Measurements from ENCODE around the gene SDCBP2. TPM values are rescaled to one million over a fixed set of nuclear protein-coding genes. Genes with fewer than 3 reads are reported as not detected.

Gene SDCBP2
- total RNA-seq, 1 experiment from 2014 or later = 1.9 TPM

DNA sequence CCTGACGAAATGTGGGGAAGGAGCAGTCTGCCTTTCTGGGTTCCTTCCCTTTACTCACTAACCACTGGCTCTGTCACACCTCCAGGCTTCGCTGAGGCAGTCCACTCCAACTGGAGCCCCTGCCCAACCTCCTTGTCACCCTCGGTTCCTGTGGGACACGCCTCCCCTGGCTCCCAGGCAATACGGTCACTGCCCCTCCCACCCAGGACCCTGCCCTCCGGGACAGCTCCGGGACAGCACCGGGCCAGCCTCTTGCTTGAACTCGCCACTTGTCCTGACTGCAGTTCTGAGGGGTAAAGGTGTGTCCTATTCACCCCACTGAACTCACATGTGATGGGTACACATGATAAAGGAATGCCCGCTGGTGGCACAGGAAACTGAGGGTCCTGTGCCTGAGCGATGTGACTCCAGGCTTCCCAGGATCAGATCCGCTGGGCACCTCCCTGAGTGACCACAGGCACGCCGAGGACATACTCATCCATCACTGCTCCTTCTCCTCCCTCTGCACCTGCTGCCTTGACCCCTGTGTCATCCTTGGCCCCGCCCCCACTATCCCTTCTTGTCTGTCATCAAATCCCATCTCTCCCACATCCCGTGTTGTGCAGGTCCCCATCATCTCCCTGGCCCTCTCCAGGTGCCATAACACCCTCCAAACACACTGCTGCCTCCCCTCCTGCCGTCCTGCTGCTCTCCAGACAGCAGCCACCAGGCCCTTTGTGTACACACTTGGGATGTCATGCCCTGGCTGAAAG is 7.9 kb downstream of the SDCBP2 start:
- Histone ChIP-seq H3K27me3 (ENCODE audit: insufficient read depth, low read length) (no peaks in the 10 kb centered on the region), H2BK120ac (ENCODE audit: low read depth, low read length, poor library complexity, severe bottlenecking) (no peak overlapping the region), H3T11ph (ENCODE audit: low read length) (no peak overlapping the region), H4K20me1 (ENCODE audit: control insufficient read depth, insufficient read depth, insufficient read length) (no peaks in the 10 kb centered on the region), H4K8ac (replicated peaks; ENCODE audit: insufficient read length, low read depth, low read length) (no peak overlapping the region), H3K4me1 (ENCODE audit: insufficient read depth, low read length) (no peaks in the 10 kb centered on the region), H2AK5ac (ENCODE audit: insufficient read length, low read length) (no peak overlapping the region), H2BK20ac (ENCODE audit: low read depth, low read length, poor library complexity, severe bottlenecking) (no peak overlapping the region), H4K5ac (ENCODE audit: insufficient read length, low read depth, low read length) (no peak overlapping the region), H3K9me3 (ENCODE audit: control insufficient read depth, low read depth, low read length) (no peaks in the 10 kb centered on the region), H2BK5ac (ENCODE audit: insufficient read length, low read length) (no peak overlapping the region), H3K79me1 (ENCODE audit: insufficient read depth, low read depth, low read length, poor library complexity, severe bottlenecking) (no peaks in the 10 kb centered on the region), H4K91ac (ENCODE audit: insufficient read length, low read depth, low read length) (no peak overlapping the region), H2BK15ac (ENCODE audit: low read depth, low read length) (no peak overlapping the region), H2AFZ (ENCODE audit: low read length) (no peak overlapping the region), H3K79me2 (ENCODE audit: insufficient read depth, low read length) (peaks cover 3% of the 10 kb centered on the region; the same call in 1 of the 2 replicates), H3K14ac (ENCODE audit: insufficient read depth, low read length) (no peak overlapping the region), H3K9ac (ENCODE audit: extremely low read depth, insufficient read length, low read length) (no peak overlapping the region), H3K56ac (ENCODE audit: insufficient read length, low read depth, low read length) (no peak overlapping the region), H2BK12ac (ENCODE audit: insufficient read length, low read depth, low read length) (no peak overlapping the region), H3K23me2 (ENCODE audit: insufficient read length, low read depth, low read length, poor library complexity, severe bottlenecking) (peaks cover 8% of the 10 kb centered on the region), H3K4me2 (ENCODE audit: insufficient read depth, insufficient read length, low read length) (no peak overlapping the region), H3K27ac (ENCODE audit: insufficient read length, low read depth, low read length) (no peak overlapping the region), H3K4ac (ENCODE audit: low read depth, low read length) (no peak overlapping the region), H3K18ac (ENCODE audit: insufficient read length, low read depth, low read length) (peak overlapping the region; percentile 25), H3K23ac (ENCODE audit: insufficient read length, low read depth, low read length) (no peak overlapping the region)
- no peak overlapping the region for H3K27ac Mint-ChIP-seq
- H3K36me3 Mint-ChIP-seq (ENCODE audit: insufficient read depth in 1 of 3, low read depth in 3 of 3) = no peaks in the 10 kb centered on the region
- peaks cover 29% of the 10 kb centered on the region for H3K27me3 Mint-ChIP-seq (ENCODE audit: low read depth)
- no CpG with 5 or more reads among the region's 17 CpGs for WGBS (ENCODE audit: extremely low coverage, insufficient read length, low lambda C conversion rate)
- TF ChIP-seq, protein P1, sequence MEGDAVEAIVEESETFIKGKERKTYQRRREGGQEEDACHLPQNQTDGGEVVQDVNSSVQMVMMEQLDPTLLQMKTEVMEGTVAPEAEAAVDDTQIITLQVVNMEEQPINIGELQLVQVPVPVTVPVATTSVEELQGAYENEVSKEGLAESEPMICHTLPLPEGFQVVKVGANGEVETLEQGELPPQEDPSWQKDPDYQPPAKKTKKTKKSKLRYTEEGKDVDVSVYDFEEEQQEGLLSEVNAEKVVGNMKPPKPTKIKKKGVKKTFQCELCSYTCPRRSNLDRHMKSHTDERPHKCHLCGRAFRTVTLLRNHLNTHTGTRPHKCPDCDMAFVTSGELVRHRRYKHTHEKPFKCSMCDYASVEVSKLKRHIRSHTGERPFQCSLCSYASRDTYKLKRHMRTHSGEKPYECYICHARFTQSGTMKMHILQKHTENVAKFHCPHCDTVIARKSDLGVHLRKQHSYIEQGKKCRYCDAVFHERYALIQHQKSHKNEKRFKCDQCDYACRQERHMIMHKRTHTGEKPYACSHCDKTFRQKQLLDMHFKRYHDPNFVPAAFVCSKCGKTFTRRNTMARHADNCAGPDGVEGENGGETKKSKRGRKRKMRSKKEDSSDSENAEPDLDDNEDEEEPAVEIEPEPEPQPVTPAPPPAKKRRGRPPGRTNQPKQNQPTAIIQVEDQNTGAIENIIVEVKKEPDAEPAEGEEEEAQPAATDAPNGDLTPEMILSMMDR (conservative IDR thresholded peaks at IDR 0.05) = no peak
- no peaks in the 10 kb centered on the region for H3K9me3 Mint-ChIP-seq
- H3K4me1 Mint-ChIP-seq = no peaks in the 10 kb centered on the region
- H3K4me3 Mint-ChIP-seq = no peak overlapping the region
- no peak for DNase-seq

Data from H9 (cell line).